Activated CD4-positive, alpha-beta memory T cell treated with anti-CD3 and anti-CD28 coated beads for 36 hours (primary cell): ENCODE measurements around the gene NPEPL1. TPM values are rescaled to one million over a fixed set of nuclear protein-coding genes. Genes with fewer than 3 reads are reported as not detected.
"Not testable (repeated sequence)": the region's sequence is repeated elsewhere in the genome, so short reads cannot be mapped to it uniquely, and the experiment has no call there.

Source experiments
- CTCF ChIA-PET: fragments of 350-600 bp; sonication (Branson Sonifier 250); formaldehyde crosslinking; loops from one replicate; lab custom pipeline; 2021; ENCODE audit warnings: antibody characterized with exemption, inconsistent platforms; lab: Charles Lee
- POLR2A ChIA-PET: fragments of 350-600 bp; sonication (Branson Sonifier 250); formaldehyde crosslinking; loops from one replicate; lab custom pipeline; 2021; ENCODE audit warnings: antibody characterized with exemption; lab: Charles Lee
- DNase-seq: peaks from one replicate; pipeline ENCODE4 v3.0.0-alpha.2; 2020
- H3K27ac Mint-ChIP-seq: one replicate; pipeline ENCODE4 v1.8.0; 2021; ENCODE audit warnings: mixed read lengths
- H3K27me3 Mint-ChIP-seq: one replicate; pipeline ENCODE4 v1.8.0; 2021; ENCODE audit warnings: mixed read lengths
- H3K36me3 Mint-ChIP-seq: one replicate; pipeline ENCODE4 v1.8.0; 2021; ENCODE audit warnings: mixed read lengths
- H3K4me1 Mint-ChIP-seq: one replicate; pipeline ENCODE4 v1.8.0; 2021; ENCODE audit warnings: low read depth, mixed read lengths
- H3K4me3 Mint-ChIP-seq: one replicate; pipeline ENCODE4 v1.8.0; 2021; ENCODE audit warnings: mild to moderate bottlenecking, mixed read lengths
- H3K9me3 Mint-ChIP-seq: one replicate; pipeline ENCODE4 v1.8.0; 2021; ENCODE audit warnings: mixed read lengths
- intact Hi-C: fragments of 100-400 bp; cut with micrococcal nuclease; formaldehyde crosslinking; loops from one replicate; pipeline ENCODE4 v1.15.1; 2023
- total RNA-seq, 2 experiments: library from RNA; stranded (reverse); gene quantifications; one replicate each; pipeline ENCODE4 v1.2.3, GENCODE V29; 2021

NPEPL1 gene
- total RNA-seq, 2 experiments from 2014 or later = 17.8 to 18.8 TPM

GRCh38 chr20:58719971-58720371, 27.4 kb downstream of the NPEPL1 start:
- Mint-ChIP-seq H3K4me1 (no peaks in the 10 kb centered on the region), H3K9me3 (no peaks in the 10 kb centered on the region), H3K27me3 (peaks cover 27% of the 10 kb centered on the region), H3K4me3 (no peak overlapping the region), H3K27ac (no peak overlapping the region), H3K36me3 (no peaks in the 10 kb centered on the region)
- intact Hi-C loops = no loop called here
- POLR2A ChIA-PET = no interaction called here
- DNase-seq = no peak
- CTCF ChIA-PET = no interaction called here

GRCh38 chr20:58720890-58721289, 28.3 kb downstream of the NPEPL1 start:
- Mint-ChIP-seq H3K27me3 (peaks cover 27% of the 10 kb centered on the region), H3K27ac (no peak overlapping the region), H3K36me3 (no peaks in the 10 kb centered on the region), H3K4me3 (no peak overlapping the region), H3K9me3 (no peaks in the 10 kb centered on the region), H3K4me1 (no peaks in the 10 kb centered on the region)
- ChIA-PET CTCF (no interaction called here), POLR2A (no interaction called here)
- DNase-seq = no peak
- intact Hi-C loops = no loop called here

GRCh38 chr20:58721951-58722778, 29.6 kb downstream of the NPEPL1 start:
- CTCF ChIA-PET = no interaction called here
- H3K36me3 Mint-ChIP-seq = no peaks in the 10 kb centered on the region
- intact Hi-C loops = no loop called here
- no peak overlapping the region for H3K27ac Mint-ChIP-seq
- peak; percentile 4 for DNase-seq
- H3K4me3 Mint-ChIP-seq = no peak overlapping the region
- POLR2A ChIA-PET = no interaction called here
- H3K4me1 Mint-ChIP-seq = no peaks in the 10 kb centered on the region
- H3K9me3 Mint-ChIP-seq = peaks cover 2% of the 10 kb centered on the region
- peaks cover 29% of the 10 kb centered on the region for H3K27me3 Mint-ChIP-seq

DNA sequence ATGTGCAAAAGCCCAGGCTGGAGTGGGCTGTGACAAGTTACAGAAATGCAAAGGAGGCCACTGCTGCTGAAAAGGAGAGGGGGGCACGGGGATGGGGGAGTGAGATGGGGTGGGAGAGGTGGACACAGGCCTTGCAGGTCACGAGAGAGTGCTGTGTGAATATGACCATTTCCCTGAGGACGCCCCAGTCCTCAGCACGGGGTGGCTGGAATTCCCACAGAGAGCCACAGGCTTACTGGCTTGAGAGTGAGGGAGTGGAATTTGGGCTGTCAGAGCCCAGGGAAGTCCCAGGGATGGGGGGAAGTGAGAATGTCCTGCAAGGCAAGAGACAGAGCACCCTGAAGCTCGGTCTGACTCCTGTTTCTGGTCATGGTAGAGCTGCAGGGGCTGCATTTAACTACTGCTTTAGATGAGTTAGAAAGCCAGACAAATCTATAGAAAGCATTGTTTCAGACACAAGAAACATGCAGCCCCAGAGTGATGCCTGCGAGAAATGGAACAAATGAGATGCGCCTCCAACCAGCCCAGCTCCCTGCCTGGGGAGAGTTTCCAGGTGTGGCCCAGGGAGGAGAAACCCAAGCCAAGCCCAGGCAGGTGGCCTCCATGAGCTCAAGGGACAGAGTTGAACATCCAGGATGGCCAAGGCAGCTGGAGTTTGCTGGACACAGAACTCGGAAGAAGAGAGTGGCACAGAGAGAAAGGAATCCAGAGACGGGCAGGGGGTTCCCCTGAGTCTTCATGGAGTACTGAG, 30.5 kb downstream of the NPEPL1 start:
- POLR2A ChIA-PET = no interaction called here

DNA sequence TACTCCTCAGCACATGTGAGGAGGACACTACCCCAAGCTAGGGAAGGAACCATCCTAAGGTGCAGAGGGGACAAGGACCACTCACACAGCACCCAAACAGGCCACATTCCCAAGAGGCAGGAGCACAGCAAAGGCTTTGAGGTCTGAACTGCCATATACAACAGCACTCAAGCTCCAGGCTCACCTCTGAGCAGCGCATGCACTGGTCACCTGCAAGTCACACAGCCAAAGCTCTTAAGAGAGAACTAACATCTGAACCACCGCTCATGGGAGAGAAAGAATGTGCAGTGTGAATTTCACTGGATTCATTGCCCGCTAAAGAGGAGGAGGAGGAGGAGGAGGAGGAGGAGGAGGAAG, 31.0 kb downstream of the NPEPL1 start:
- peaks cover 33% of the 10 kb centered on the region for H3K27me3 Mint-ChIP-seq
- H3K4me1 Mint-ChIP-seq = no peaks in the 10 kb centered on the region
- no peak overlapping the region for H3K4me3 Mint-ChIP-seq
- ChIA-PET CTCF (no interaction called here), POLR2A (no interaction called here)
- peaks cover 3% of the 10 kb centered on the region for H3K36me3 Mint-ChIP-seq
- intact Hi-C loops = no loop called here
- H3K27ac Mint-ChIP-seq = no peak overlapping the region
- H3K9me3 Mint-ChIP-seq = peaks cover 8% of the 10 kb centered on the region
- DNase-seq = no peak

More for the DNA sequence above, 30.5 kb downstream of the NPEPL1 start:
- H3K4me1 Mint-ChIP-seq = no peaks in the 10 kb centered on the region
- CTCF ChIA-PET = no interaction called here
- H3K9me3 Mint-ChIP-seq = peaks cover 8% of the 10 kb centered on the region
- peaks cover 3% of the 10 kb centered on the region for H3K36me3 Mint-ChIP-seq
- no peak for DNase-seq
- intact Hi-C loops = no loop called here
- H3K27me3 Mint-ChIP-seq = peaks cover 32% of the 10 kb centered on the region
- no peak overlapping the region for H3K4me3 Mint-ChIP-seq
- no peak overlapping the region for H3K27ac Mint-ChIP-seq

DNA sequence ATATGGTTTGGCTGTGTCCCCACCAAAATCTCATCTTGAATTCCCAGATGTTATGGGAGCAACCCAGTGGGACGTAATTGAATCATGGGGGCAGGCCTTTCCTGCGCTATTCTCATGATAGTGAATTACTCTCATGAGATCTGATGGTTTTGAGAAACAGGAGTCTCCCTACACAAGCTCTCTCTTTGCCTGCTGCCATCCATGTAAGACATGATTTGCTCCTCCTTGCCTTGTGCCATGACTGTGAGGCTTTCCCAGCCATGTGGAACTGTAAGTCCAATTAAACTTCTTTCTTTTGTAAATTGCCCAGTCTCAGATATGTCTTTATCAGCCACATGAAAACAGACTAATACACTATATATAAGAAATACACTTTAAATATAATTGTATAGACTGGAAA, 33.6 kb downstream of the NPEPL1 start:
- POLR2A ChIA-PET, intact Hi-C loops: not testable (repeated sequence)
- H3K27me3 Mint-ChIP-seq = peaks cover 27% of the 10 kb centered on the region

DNA sequence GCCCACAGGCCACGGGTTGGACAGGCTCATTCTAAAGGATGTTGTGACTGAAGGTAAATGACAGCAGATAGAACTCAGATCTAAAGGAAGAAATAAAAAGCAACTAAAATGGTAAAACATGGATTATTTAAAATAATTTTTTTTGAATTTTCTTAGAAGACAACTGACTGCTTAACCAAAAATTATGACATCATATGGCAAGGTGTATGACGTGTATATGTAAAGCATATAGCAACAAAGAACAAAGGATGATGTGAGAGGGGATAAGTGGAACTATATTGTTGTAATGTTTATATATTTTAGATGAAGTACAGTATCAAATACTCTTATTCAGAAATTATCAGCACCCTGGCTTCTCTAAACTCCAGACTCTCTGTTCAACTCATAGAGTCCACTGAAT, 38.6 kb downstream of the NPEPL1 start:
- Mint-ChIP-seq H3K4me1 (no peaks in the 10 kb centered on the region), H3K36me3 (peaks cover 3% of the 10 kb centered on the region), H3K9me3 (peaks cover 7% of the 10 kb centered on the region), H3K27ac (no peak overlapping the region), H3K27me3 (peaks cover 11% of the 10 kb centered on the region), H3K4me3 (no peak overlapping the region)
- DNase-seq = no peak
- ChIA-PET CTCF (interaction anchor here (0.6 kb wide), 1 partner anchor 83 kb away, joined by 3 read pairs; no protein-coding TSS in a partner anchor), POLR2A (no interaction called here)
- intact Hi-C loops = no loop called here

More for the DNA sequence above, 33.6 kb downstream of the NPEPL1 start:
- CTCF ChIA-PET, H3K36me3 Mint-ChIP-seq, H3K4me3 Mint-ChIP-seq, H3K9me3 Mint-ChIP-seq, H3K4me1 Mint-ChIP-seq, H3K27ac Mint-ChIP-seq, DNase-seq: not testable (repeated sequence)

- no peak for DNase-seq
- CTCF ChIA-PET = no interaction called here
- Mint-ChIP-seq H3K27ac (no peak overlapping the region), H3K27me3 (peaks cover 27% of the 10 kb centered on the region), H3K4me3 (no peak overlapping the region), H3K9me3 (no peaks in the 10 kb centered on the region), H3K4me1 (no peaks in the 10 kb centered on the region), H3K36me3 (no peaks in the 10 kb centered on the region)
- intact Hi-C loops = no loop called here
- POLR2A ChIA-PET = no interaction called here
Measured at GRCh38 chr20:58737198-58737597, 44.6 kb downstream of the NPEPL1 start.

DNA sequence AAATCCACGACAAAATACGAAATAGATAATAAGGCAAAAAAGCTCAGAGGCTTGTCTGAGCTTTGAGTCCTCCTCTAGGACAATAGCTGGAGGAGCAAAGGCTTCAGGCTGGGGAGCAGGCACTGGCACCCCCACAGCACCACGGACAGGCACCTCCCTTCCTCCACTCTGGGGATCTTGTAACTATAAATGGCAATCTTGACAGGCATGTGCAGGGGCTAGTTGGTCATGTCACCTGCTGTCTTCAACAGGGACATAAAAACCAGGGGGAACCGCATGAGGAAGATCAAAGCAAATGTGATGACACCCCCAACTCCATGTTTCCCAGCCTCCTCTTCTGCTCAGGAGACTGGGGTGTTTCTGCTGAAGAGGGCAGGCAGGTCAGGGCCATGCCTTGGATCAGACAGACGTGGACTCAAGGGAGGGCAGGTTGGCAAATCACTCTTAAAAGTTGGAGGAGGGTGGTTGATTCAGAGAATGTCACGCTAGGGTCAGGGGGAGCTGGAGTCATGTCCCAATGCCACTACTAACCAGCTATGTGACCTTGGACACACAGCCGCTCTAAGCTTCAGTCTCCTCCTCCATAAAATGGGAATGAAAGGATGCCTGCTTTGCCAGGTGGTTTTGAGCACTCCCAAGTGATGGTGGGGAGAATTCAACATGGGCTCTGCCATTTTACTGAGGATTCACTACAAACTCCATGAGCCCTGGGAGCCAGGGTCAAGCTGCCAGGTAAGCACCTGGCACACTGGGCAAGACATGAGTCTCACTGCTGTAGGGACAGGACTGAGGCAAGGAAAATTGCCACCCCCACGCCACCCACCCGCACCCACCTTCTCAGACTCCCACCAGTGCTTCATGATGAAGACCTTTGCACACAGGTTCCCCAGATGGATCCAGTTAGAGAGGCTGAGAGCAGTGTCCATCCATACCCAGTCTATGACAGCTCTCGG, 48.0 kb downstream of the NPEPL1 start:
- no peaks in the 10 kb centered on the region for H3K9me3 Mint-ChIP-seq
- CTCF ChIA-PET = no interaction called here
- POLR2A ChIA-PET = no interaction called here
- H3K27me3 Mint-ChIP-seq = peaks cover 26% of the 10 kb centered on the region
- intact Hi-C loops = no loop called here
- H3K36me3 Mint-ChIP-seq = no peaks in the 10 kb centered on the region
- no peak for DNase-seq
- no peak overlapping the region for H3K27ac Mint-ChIP-seq
- H3K4me1 Mint-ChIP-seq = no peaks in the 10 kb centered on the region
- no peak overlapping the region for H3K4me3 Mint-ChIP-seq

DNA sequence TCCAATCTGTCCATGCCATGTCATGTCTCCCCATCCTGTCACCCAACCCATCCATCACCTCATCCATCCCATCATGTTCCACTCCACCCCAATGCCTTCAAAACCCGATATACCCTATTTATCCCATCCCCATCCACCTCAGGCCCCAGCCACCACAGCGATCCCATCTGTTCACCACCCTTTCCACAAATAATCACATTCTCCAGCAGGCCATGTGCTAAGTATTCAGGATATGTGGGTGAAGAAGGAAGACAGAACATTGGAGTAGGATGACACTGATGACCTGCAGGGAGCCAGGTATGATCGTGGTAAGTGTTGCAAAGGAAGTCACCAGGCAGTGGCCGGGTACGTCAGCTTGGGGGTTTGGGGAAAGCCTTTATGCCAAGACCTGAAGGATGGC, 48.8 kb downstream of the NPEPL1 start:
- ChIA-PET POLR2A (no interaction called here), CTCF (no interaction called here)
- no peaks in the 10 kb centered on the region for H3K9me3 Mint-ChIP-seq
- intact Hi-C loops = no loop called here
- no peak overlapping the region for H3K27ac Mint-ChIP-seq
- no peak for DNase-seq
- no peak overlapping the region for H3K4me3 Mint-ChIP-seq
- H3K36me3 Mint-ChIP-seq = no peaks in the 10 kb centered on the region
- H3K4me1 Mint-ChIP-seq = no peaks in the 10 kb centered on the region
- peaks cover 29% of the 10 kb centered on the region for H3K27me3 Mint-ChIP-seq

GRCh38 chr20:58742668-58743566, 50.3 kb downstream of the NPEPL1 start:
- ChIA-PET CTCF (no interaction called here), POLR2A (interaction anchor here (0.5 kb wide), 1 partner anchor 786 kb away, joined by 3 read pairs; no protein-coding TSS in a partner anchor)
- no peak for DNase-seq
- Mint-ChIP-seq H3K27me3 (peaks cover 26% of the 10 kb centered on the region), H3K9me3 (no peaks in the 10 kb centered on the region), H3K4me3 (no peak overlapping the region), H3K27ac (no peak overlapping the region), H3K36me3 (no peaks in the 10 kb centered on the region), H3K4me1 (no peaks in the 10 kb centered on the region)
- intact Hi-C loops = no loop called here
